ENCODE data around the gene TARDBP. TPM values are rescaled to one million over a fixed set of nuclear protein-coding genes. Genes with fewer than 3 reads are reported as not detected.

Gene TARDBP
- total RNA-seq, 1 experiment from 2014 or later: 207 TPM

DNA sequence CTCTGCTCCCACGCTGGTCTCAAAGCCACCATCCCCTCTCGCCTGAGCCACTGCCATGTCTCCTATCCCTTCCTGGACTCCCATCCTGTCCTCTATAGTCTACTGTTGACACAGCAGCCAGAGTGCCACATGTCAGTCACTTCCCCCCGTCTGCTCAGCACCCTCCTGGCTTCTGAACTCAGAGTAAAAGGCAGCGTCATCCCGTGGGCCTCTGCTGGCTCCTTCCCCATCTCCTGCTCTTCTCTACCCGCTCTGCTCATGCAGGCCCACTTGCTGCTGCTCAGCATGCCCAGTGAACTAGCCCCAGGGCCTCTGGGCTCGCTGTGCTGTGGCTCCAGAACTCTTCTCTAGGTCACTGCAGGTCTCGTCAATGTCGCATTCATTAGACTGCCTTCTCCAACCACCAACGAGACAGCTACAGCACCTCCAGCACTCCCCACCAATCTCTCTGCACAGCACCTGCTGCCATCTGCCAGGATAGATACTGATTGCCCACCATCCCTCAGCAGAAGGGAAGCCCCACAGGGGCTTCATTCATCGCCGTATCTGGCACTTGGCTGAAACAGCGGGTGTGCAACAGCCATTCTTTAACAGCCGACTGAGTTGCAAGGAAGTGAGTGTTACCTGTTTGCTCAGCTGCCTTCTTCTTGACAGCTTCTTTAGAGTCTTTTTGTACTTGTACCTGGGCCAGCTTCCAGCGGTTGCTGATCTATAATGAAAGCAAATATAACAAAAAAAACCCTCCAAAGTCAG is 59.2 kb downstream of the TARDBP start:
- no peak overlapping the region for H4K91ac ChIP-seq (ENCODE audit: insufficient read length, low read depth, low read length)
- H3K79me2 ChIP-seq (ENCODE audit: insufficient read depth, low read length): no peaks in the 10 kb centered on the region
- no peaks in the 10 kb centered on the region for H3K9me3 ChIP-seq (ENCODE audit: control insufficient read depth, low read depth, low read length)
- no peak overlapping the region for H3K23ac ChIP-seq (ENCODE audit: insufficient read length, low read depth, low read length)
- no peak overlapping the region for H3K27ac ChIP-seq (ENCODE audit: insufficient read length, low read depth, low read length)
- no peak for TF ChIP-seq CTCF (conservative IDR thresholded peaks at IDR 0.05)
- H2BK120ac ChIP-seq (ENCODE audit: low read depth, low read length, poor library complexity, severe bottlenecking): no peak overlapping the region
- no peaks in the 10 kb centered on the region for H4K20me1 ChIP-seq (ENCODE audit: control insufficient read depth, insufficient read depth, insufficient read length)
- no peak overlapping the region for H3K9ac ChIP-seq (ENCODE audit: extremely low read depth, insufficient read length, low read length)
- H3K4ac ChIP-seq (ENCODE audit: low read depth, low read length): no peak overlapping the region
- H2BK12ac ChIP-seq (ENCODE audit: insufficient read length, low read depth, low read length): no peak overlapping the region
- H2AFZ ChIP-seq (ENCODE audit: low read length): no peak overlapping the region
- H3K4me1 ChIP-seq (ENCODE audit: insufficient read depth, low read length): no peaks in the 10 kb centered on the region
- Mint-ChIP-seq H3K9me3 (no peaks in the 10 kb centered on the region), H3K4me1 (peaks cover 2 to 5% of the 10 kb centered on the region in 2 experiments; a peak in 1 of 4 replicates), H3K27ac (peak overlapping the region in 1 of 3 experiments; percentile 54; a peak in 3 of 7 replicates), H3K36me3 (ENCODE audit: insufficient read depth in 1 of 3, low read depth in 3 of 3) (peaks cover 51 to 91% (median 84%) of the 10 kb centered on the region in 3 experiments), H3K27me3 (ENCODE audit: low read depth) (no peaks in the 10 kb centered on the region), H3K4me3 (no peak overlapping the region)
- H3K14ac ChIP-seq (ENCODE audit: insufficient read depth, low read length): no peak overlapping the region
- no peak overlapping the region for H2BK20ac ChIP-seq (ENCODE audit: low read depth, low read length, poor library complexity, severe bottlenecking)
- no peak overlapping the region for H4K8ac ChIP-seq (replicated peaks; ENCODE audit: insufficient read length, low read depth, low read length)
- H2AK5ac ChIP-seq (ENCODE audit: insufficient read length, low read length): no peak overlapping the region
- no peaks in the 10 kb centered on the region for H3K27me3 ChIP-seq (ENCODE audit: insufficient read depth, low read length)
- no peak overlapping the region for H3K4me2 ChIP-seq (ENCODE audit: insufficient read depth, insufficient read length, low read length)
- H3K23me2 ChIP-seq (ENCODE audit: insufficient read length, low read depth, low read length, poor library complexity, severe bottlenecking): no peaks in the 10 kb centered on the region
- WGBS (ENCODE audit: extremely low coverage, insufficient read length, low lambda C conversion rate): no CpG with 5 or more reads among the region's 15 CpGs
- no peak overlapping the region for H2BK15ac ChIP-seq (ENCODE audit: low read depth, low read length)
- no peak overlapping the region for H3T11ph ChIP-seq (ENCODE audit: low read length)
- H4K5ac ChIP-seq (ENCODE audit: insufficient read length, low read depth, low read length): peak overlapping the region; percentile 7
- no peak for DNase-seq
- H3K18ac ChIP-seq (ENCODE audit: insufficient read length, low read depth, low read length): no peak overlapping the region
- no peak overlapping the region for H3K56ac ChIP-seq (ENCODE audit: insufficient read length, low read depth, low read length)
- no peaks in the 10 kb centered on the region for H3K79me1 ChIP-seq (ENCODE audit: insufficient read depth, low read depth, low read length, poor library complexity, severe bottlenecking)
- no peak overlapping the region for H2BK5ac ChIP-seq (ENCODE audit: insufficient read length, low read length)

All from H9 (cell line).